GM12878 (cell line): ENCODE data around the gene CACNA1I. TPM values are rescaled to one million over a fixed set of nuclear protein-coding genes. Genes with fewer than 3 reads are reported as not detected.

Experiments used
- ATAC-seq: fragments of 200-7000 bp; cut with Tn5 transposase; 3 replicates; pipeline ENCODE4 v1.9.1; 2020; ENCODE audit warnings: mild to moderate bottlenecking, moderate library complexity
- BruUV-seq: library from RNA; stranded (reverse); fragments of 400-500 nt; replicated peaks from 2 replicates; lab custom pipeline; 2021; lab: Mats Ljungman, UMichigan
- CTCF ChIA-PET: fragments of 300-600 bp; sonication (Branson Sonifier 250); formaldehyde crosslinking; extraction: SDS; loops from one replicate; lab custom pipeline; 2021; ENCODE audit warnings: inconsistent platforms; lab: Yijun Ruan, JAX
- POLR2A ChIA-PET: fragments of 350-600 bp; formaldehyde crosslinking; extraction: SDS; loops from one replicate; lab custom pipeline; 2021; ENCODE audit warnings: inconsistent platforms; lab: Charles Lee
- RAD21 ChIA-PET: fragments of 300-600 bp; sonication (Branson Sonifier 250); formaldehyde crosslinking; loops from one replicate; lab custom pipeline; 2023; ENCODE audit warnings: antibody characterized with exemption; ENCODE audit not compliant: unreplicated experiment; lab: Charles Lee
- SMC1A ChIA-PET: fragments of 300-600 bp; sonication (Branson Sonifier 250); formaldehyde crosslinking; loops from one replicate; lab custom pipeline; 2023; ENCODE audit not compliant: unreplicated experiment, uncharacterized antibody; lab: Charles Lee
- DNase-seq: peaks from one replicate; pipeline ENCODE4 v3.0.0-alpha.2; 2011; ENCODE audit warnings: low read depth, low spot score
- FAIRE-seq: peaks from 3 replicates; lab custom pipeline; 2011; peaks lifted over from hg19 to GRCh38; lab: Jason Lieb, UNC
- H2AFZ ChIP-seq: 2 replicates; pipeline ENCODE4 v1.6.0; 2011; ENCODE audit warnings: low read depth, low read length, control low read depth; ENCODE audit not compliant: control insufficient read depth
- H3K27ac ChIP-seq: 2 replicates; pipeline ENCODE4 v1.5.1; 2011; ENCODE audit warnings: control low read depth; ENCODE audit not compliant: control insufficient read depth, insufficient read depth
- H3K27me3 ChIP-seq, 2 experiments: replicated peaks in 1 of 2; 2 replicates each; pipeline versions ENCODE4 v1.6.0 to v1.6.1; 2011; ENCODE audit warnings: low read length in 1 of 2; ENCODE audit not compliant: control insufficient read depth in 2 of 2, insufficient read depth in 2 of 2
- H3K36me3 ChIP-seq, 2 experiments: 2 replicates each; pipeline ENCODE4 v1.5.1; 2011; ENCODE audit warnings: low read length in 1 of 2; ENCODE audit not compliant: control insufficient read depth in 2 of 2, insufficient read depth in 2 of 2
- H3K4me1 ChIP-seq: 2 replicates; pipeline ENCODE4 v1.6.1; 2011; ENCODE audit warnings: mild to moderate bottlenecking, low read length, moderate library complexity, mixed read lengths; ENCODE audit not compliant: control insufficient read depth, insufficient read depth
- H3K4me2 ChIP-seq: 2 replicates; pipeline ENCODE4 v1.6.0; 2011; ENCODE audit warnings: control low read depth; ENCODE audit not compliant: control insufficient read depth, insufficient read depth
- H3K4me3 ChIP-seq: fragments of 200-600 bp; sonication (generic); 2 replicates; pipeline ENCODE4 v1.5.1; 2016
- H3K79me2 ChIP-seq: 2 replicates; pipeline ENCODE4 v1.6.0; 2011; ENCODE audit warnings: low read length; ENCODE audit not compliant: control insufficient read depth, insufficient read depth
- H3K9ac ChIP-seq: 2 replicates; pipeline ENCODE4 v1.8.0; 2011; ENCODE audit warnings: low read length, control low read depth, mixed read lengths; ENCODE audit not compliant: control insufficient read depth, insufficient read depth
- H3K9me3 ChIP-seq: replicated peaks from 3 replicates; pipeline ENCODE4 v1.5.1; 2011; ENCODE audit warnings: mild to moderate bottlenecking, low read length; ENCODE audit not compliant: control insufficient read depth, insufficient read depth
- H4K20me1 ChIP-seq: 2 replicates; pipeline ENCODE4 v1.6.0; 2011; ENCODE audit not compliant: control insufficient read depth, insufficient read depth
- ATF3 ChIP-seq: IDR thresholded peaks from 2 replicates; pipeline ENCODE4 v1.6.1; 2011; ENCODE audit warnings: low read depth, mild to moderate bottlenecking, low read length, moderate library complexity, borderline replicate concordance; ENCODE audit errors: extremely low read depth
- BRCA1 ChIP-seq: IDR thresholded peaks from 2 replicates; pipeline ENCODE4 v1.6.1; 2011; ENCODE audit warnings: low read depth, low read length, improper control_type of control experiment
- EGR1 ChIP-seq, 2 experiments: IDR thresholded peaks; 1 replicate in 1 of 2; 2 replicates in 1 of 2; pipeline ENCODE4 v1.6.1; 2011 to 2012; ENCODE audit warnings: low read depth in 2 of 2, low read length in 2 of 2, borderline replicate concordance in 1 of 2, mild to moderate bottlenecking in 1 of 2, moderate library complexity in 1 of 2
- ETV6 ChIP-seq, 2 experiments: fragments of 450-650 bp in 1 of 2; IDR thresholded peaks in 1 of 2; conservative IDR thresholded peaks in 1 of 2; 2 replicates each; pipeline ENCODE4 v1.6.1; 2014; ENCODE audit warnings: antibody characterized with exemption in 1 of 2, borderline replicate concordance in 1 of 2, low read depth in 1 of 2, mild to moderate bottlenecking in 1 of 2, moderate library complexity in 1 of 2
- HDAC2 ChIP-seq: fragments of 200-600 bp; sonication (generic); IDR thresholded peaks from 2 replicates; pipeline ENCODE4 v1.6.1; 2017
- IKZF2 ChIP-seq, 2 experiments: fragments of 450-650 bp; IDR thresholded peaks; 2 replicates each; pipeline ENCODE4 v1.6.1; 2017; ENCODE audit warnings: mild to moderate bottlenecking in 2 of 2, moderate library complexity in 2 of 2
- KAT2A ChIP-seq: conservative IDR thresholded peaks from 2 replicates; pipeline ENCODE4 v1.6.1; 2011; ENCODE audit warnings: low read depth, low read length; ENCODE audit not compliant: control insufficient read depth
- LARP7 ChIP-seq: fragments of 450-650 bp; IDR thresholded peaks from 2 replicates; pipeline ENCODE4 v1.6.1; 2017; ENCODE audit warnings: mild to moderate bottlenecking
- NFIC ChIP-seq: IDR thresholded peaks from 2 replicates; pipeline ENCODE4 v1.6.1; 2012; ENCODE audit warnings: low read depth, mild to moderate bottlenecking, inconsistent platforms, low read length, moderate library complexity
- POLR2AphosphoS2 ChIP-seq: IDR thresholded peaks from 2 replicates; pipeline ENCODE4 v1.6.1; 2011; ENCODE audit warnings: low read depth, mild to moderate bottlenecking, low read length, improper control_type of control experiment, moderate library complexity
- POLR2AphosphoS5 ChIP-seq: IDR thresholded peaks from 2 replicates; pipeline ENCODE4 v1.6.1; 2011; ENCODE audit warnings: mild to moderate bottlenecking, low read length, inconsistent platforms
- RB1 ChIP-seq: fragments of 450-650 bp; formaldehyde crosslinking; IDR thresholded peaks from 2 replicates; pipeline ENCODE4 v1.6.1; 2017; ENCODE audit warnings: mild to moderate bottlenecking, borderline replicate concordance
- SP1 ChIP-seq: IDR thresholded peaks from one replicate; pipeline ENCODE4 v1.6.1; 2011; ENCODE audit warnings: low read depth, low read length
- STAT1 ChIP-seq: fragments of 450-650 bp; conservative IDR thresholded peaks from 2 replicates; pipeline ENCODE4 v1.6.1; 2014; ENCODE audit warnings: antibody characterized with exemption, mild to moderate bottlenecking
- YY1 ChIP-seq: IDR thresholded peaks from 2 replicates; pipeline ENCODE4 v1.6.1; 2011; ENCODE audit warnings: low read depth, mild to moderate bottlenecking, low read length
- ZNF274 ChIP-seq: IDR thresholded peaks from one replicate; pipeline ENCODE4 v1.8.0; 2011; ENCODE audit not compliant: insufficient read length, insufficient read depth
- ZSCAN29 ChIP-seq: fragments of 450-650 bp; IDR thresholded peaks from 2 replicates; pipeline ENCODE4 v1.6.1; 2017; ENCODE audit warnings: mild to moderate bottlenecking, moderate library complexity
- WGBS: methylation state at CpG from one replicate; pipeline ENCODE4 v1.1.6; 2016; ENCODE audit warnings: low lambda C conversion rate; ENCODE audit not compliant: insufficient replicate concordance, insufficient coverage; ENCODE audit errors: missing lambda C conversion rate; 5-methylcytosine and 5-hydroxymethylcytosine counted together
- in situ Hi-C: fragments of 300-500 bp; cut with MboI; formaldehyde crosslinking; loops from 9 replicates; pipeline ENCODE4 v1.14.3; 2018; ENCODE audit warnings: mixed read lengths
- intact Hi-C: fragments of 100-400 bp; cut with micrococcal nuclease; formaldehyde crosslinking; loops from one replicate; pipeline ENCODE4 v1.14.2; 2022; ENCODE audit not compliant: unreplicated experiment
- polyA plus RNA-seq, 11 experiments: library from polyadenylated mRNA; depleted of rRNA in 4 of 11; unstranded in 6 of 11; stranded (reverse) in 5 of 11; fragments of >200 nt; fragmentation: Nextera tagmentation in 4 of 11; fragmentation: Illumina TruSeq in 1 of 11; extraction: Ambion mirVana in 4 of 11; extraction: Trizol in 1 of 11; gene quantifications; 1 replicate in 1 of 11; 2 replicates in 10 of 11; pipeline versions ENCODE4 v1.2.1 to v1.2.3, GENCODE V29; 2011 to 2016; ENCODE audit warnings: inconsistent platforms in 2 of 11, missing spikeins in 2 of 11, low read depth in 1 of 11
- total RNA-seq, 4 experiments: library from RNA; depleted of rRNA in 3 of 4; stranded (reverse); fragments of >200 nt in 3 of 4; fragmentation: Illumina TruSeq in 1 of 4; extraction: Trizol in 1 of 4; gene quantifications; 2 replicates each; pipeline versions ENCODE4 v1.2.1 to v1.2.3, GENCODE V29; 2013 to 2021
- TF ChIP-seq, protein P1 (sequence below): fragments of 450-650 bp; IDR thresholded peaks from 2 replicates; pipeline ENCODE4 v1.6.1; 2017; ENCODE audit warnings: low read depth, mild to moderate bottlenecking, moderate library complexity

CACNA1I gene
- total and polyA plus RNA-seq, 10 of the 15 experiments (the other 5 are each of a cell fraction or from before 2014, with no cell fraction given) = 0.01 to 0.03 TPM; not detected in 8

DNA sequence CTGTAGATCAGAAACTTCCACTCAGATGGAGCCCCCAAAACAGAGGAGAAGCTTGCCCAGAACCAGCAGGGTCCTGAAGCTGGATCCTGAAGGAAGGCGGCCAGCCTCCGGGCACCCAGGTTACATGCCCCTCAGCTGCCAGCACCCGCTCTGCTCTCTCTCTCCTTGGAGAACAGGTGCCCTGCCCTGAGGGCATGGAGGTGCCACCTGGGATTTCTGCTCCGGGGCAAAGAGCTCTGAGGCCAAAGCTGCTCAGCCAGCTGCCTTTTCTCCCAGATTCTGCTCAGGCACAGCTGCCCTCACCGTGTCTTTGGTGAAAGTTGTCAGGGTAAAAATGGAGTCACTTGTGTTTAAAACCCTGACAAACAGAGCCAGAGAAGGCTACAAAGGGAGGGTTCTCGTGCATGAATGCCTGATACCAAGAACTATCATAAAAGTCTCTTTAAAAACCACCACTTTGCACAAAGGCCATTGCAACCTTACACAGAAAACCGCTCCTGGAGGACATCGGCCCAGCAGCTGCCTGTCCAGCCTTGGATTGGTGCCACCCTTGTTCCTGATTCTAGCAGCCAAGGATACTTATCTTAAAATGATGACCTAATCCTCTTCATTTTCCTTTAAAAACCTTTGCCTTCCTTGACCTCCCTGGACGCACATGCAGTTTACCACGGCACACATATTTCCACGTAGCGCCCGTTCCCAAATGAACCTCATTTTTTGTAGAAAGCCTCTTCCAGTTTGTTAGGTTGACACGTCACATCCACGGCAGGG is 140.0 kb downstream of the CACNA1I start:
- Histone ChIP-seq H3K36me3 (no peaks in the 10 kb centered on the region), H3K9me3 (no peaks in the 10 kb centered on the region), H3K4me1 (no peaks in the 10 kb centered on the region), H3K27ac (no peak overlapping the region), H3K4me2 (no peak overlapping the region), H3K79me2 (no peaks in the 10 kb centered on the region), H3K4me3 (no peak overlapping the region), H3K27me3 (peaks cover 2 to 6% of the 10 kb centered on the region in 2 experiments; a peak in 3 of 4 replicates), H4K20me1 (no peaks in the 10 kb centered on the region), H3K9ac (no peak overlapping the region), H2AFZ (no peak overlapping the region)
- CTCF ChIA-PET = interaction anchor here (0.7 kb wide), 1 partner anchor 10 kb away, joined by 3 read pairs; no protein-coding TSS in a partner anchor
- POLR2A ChIA-PET = no interaction called here
- no peak for ATAC-seq
- WGBS = 50% methylated on average over 15 of the region's 15 CpGs
- TF ChIP-seq, protein P1, sequence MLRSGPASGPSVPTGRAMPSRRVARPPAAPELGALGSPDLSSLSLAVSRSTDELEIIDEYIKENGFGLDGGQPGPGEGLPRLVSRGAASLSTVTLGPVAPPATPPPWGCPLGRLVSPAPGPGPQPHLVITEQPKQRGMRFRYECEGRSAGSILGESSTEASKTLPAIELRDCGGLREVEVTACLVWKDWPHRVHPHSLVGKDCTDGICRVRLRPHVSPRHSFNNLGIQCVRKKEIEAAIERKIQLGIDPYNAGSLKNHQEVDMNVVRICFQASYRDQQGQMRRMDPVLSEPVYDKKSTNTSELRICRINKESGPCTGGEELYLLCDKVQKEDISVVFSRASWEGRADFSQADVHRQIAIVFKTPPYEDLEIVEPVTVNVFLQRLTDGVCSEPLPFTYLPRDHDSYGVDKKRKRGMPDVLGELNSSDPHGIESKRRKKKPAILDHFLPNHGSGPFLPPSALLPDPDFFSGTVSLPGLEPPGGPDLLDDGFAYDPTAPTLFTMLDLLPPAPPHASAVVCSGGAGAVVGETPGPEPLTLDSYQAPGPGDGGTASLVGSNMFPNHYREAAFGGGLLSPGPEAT = no peak
- TF ChIP-seq POLR2AphosphoS2 (no peak), NFIC (no peak), STAT1 (no peak), ETV6 (conservative IDR thresholded peaks at IDR 0.05 in 1 of 2, IDR thresholded peaks at IDR 0.05 in 1 of 2; ENCODE audit: borderline replicate concordance in 1 of 2, low read depth in 1 of 2) (no peak), HDAC2 (no peak), ZNF274 (no peak), ZSCAN29 (no peak), SP1 (no peak), KAT2A (no peak), POLR2AphosphoS5 (no peak), RB1 (no peak), LARP7 (no peak), ATF3 (no peak), BRCA1 (no peak), IKZF2 (IDR thresholded peaks at IDR 0.05) (no peak), YY1 (no peak), EGR1 (IDR thresholded peaks at IDR 0.05; ENCODE audit: borderline replicate concordance in 1 of 2, low read depth in 2 of 2, low read length in 2 of 2) (no peak)
- RAD21 ChIA-PET = no interaction called here
- DNase-seq = no peak
- no peak for FAIRE-seq
- SMC1A ChIA-PET = interaction anchor here (0.9 to 1.0 kb wide), 3 partner anchors 62 to 314 kb away, joined by 3 read pairs; no protein-coding TSS in a partner anchor
- intact Hi-C loops = no loop called here
- in situ Hi-C loops = no loop called here
- no TSS peak for BruUV-seq
